ENCODE measurements around the gene ACYP2.

ACYP2 gene

DNA sequence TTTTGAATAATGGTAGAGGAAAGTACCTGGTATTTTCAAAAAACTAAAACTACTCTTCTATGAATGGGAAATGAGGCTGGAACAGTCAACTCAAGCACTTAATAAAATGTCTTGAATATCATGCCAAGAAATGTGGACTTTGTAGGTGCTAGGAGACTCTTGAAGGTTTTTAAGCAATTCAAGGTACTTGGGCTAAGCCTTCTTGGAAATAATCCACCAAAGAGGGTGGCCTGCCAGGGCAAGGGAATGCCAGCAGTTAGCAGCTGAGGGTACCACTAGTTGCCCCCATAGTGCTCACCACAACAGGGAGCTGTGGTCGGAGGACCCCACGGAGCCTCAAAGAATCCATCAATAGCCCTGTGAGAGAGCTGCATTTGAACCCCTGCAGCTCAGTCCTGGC is 14.6 kb upstream of the ACYP2 start:
- TF ChIP-seq, protein P1, sequence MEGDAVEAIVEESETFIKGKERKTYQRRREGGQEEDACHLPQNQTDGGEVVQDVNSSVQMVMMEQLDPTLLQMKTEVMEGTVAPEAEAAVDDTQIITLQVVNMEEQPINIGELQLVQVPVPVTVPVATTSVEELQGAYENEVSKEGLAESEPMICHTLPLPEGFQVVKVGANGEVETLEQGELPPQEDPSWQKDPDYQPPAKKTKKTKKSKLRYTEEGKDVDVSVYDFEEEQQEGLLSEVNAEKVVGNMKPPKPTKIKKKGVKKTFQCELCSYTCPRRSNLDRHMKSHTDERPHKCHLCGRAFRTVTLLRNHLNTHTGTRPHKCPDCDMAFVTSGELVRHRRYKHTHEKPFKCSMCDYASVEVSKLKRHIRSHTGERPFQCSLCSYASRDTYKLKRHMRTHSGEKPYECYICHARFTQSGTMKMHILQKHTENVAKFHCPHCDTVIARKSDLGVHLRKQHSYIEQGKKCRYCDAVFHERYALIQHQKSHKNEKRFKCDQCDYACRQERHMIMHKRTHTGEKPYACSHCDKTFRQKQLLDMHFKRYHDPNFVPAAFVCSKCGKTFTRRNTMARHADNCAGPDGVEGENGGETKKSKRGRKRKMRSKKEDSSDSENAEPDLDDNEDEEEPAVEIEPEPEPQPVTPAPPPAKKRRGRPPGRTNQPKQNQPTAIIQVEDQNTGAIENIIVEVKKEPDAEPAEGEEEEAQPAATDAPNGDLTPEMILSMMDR (IDR thresholded peaks at IDR 0.05; ENCODE audit: insufficient read depth, low read length, poor library complexity, severe bottlenecking) = no peak
- TF ChIP-seq EZH2phosphoT487 (conservative IDR thresholded peaks at IDR 0.05; ENCODE audit: low read length) = no peak
- Histone ChIP-seq H4K20me1 (ENCODE audit: low read depth, low read length) (no peaks in the 10 kb centered on the region), H3K4me3 (ENCODE audit: insufficient read depth, low read length, poor library complexity, severe bottlenecking) (peak overlapping the region; percentile 25), H3K9ac (ENCODE audit: low read length) (peak overlapping the region; percentile 59), H3K9me3 (ENCODE audit: insufficient read depth, low read length) (no peaks in the 10 kb centered on the region), H3K27ac (ENCODE audit: low read depth, low read length) (peak overlapping the region; percentile 99), H3K36me3 (ENCODE audit: low read length) (no peaks in the 10 kb centered on the region), H3K27me3 (ENCODE audit: low read length) (no peaks in the 10 kb centered on the region), H3K79me2 (ENCODE audit: insufficient read depth, low read length) (no peaks in the 10 kb centered on the region), H3F3A (ENCODE audit: insufficient read depth) (peaks cover 78% of the 10 kb centered on the region), H3K9me2 (replicated peaks; ENCODE audit: insufficient read depth, low read length) (no peaks in the 10 kb centered on the region), H2AFZ (ENCODE audit: low read depth, low read length, severe bottlenecking) (no peak overlapping the region), H3K4me2 (ENCODE audit: low read depth, low read length, poor library complexity, severe bottlenecking) (peak overlapping the region; percentile 99)

DNA sequence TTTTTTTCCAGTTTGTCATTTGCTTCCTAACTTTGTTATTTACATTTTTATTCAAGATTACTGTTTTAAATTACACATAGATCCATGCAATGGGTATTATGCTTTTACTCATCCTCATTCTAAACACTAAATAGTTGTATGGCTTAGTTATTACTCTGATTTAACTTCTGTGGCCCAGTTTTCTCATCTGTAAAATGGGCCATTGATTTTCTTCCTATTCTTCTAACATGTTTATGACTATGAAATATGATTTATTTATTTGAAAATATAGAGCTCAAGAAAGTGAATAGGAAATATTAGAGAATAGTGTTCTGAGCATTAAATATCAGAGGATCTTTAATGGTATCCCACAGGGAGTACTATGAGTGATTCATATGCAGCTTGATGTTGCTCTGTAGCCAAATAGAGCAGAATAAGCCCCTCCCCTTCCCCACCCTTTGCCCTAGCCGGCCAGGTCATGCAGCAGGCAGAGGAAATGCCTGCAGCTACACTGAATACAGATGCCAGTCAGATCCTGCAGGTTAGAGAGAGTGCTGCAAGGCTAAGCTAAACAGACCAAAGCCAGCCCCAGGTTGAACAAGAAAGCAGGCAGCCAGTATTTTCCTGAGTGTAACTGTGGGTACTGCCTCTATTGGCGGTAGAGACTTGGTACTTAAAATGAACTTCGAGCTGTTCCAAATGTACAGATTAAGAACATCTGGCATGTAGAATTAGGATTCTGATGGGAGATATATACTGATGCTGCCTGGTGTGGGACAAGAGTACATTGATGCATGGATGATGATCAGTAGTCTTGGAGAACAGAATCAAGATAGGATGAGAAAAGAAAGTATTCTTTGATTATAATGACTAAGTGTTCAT is 11.7 kb upstream of the ACYP2 start:
- H3K79me2 ChIP-seq (ENCODE audit: insufficient read depth, low read length) = no peaks in the 10 kb centered on the region
- peaks cover 58% of the 10 kb centered on the region for H3F3A ChIP-seq (ENCODE audit: insufficient read depth)
- H3K4me2 ChIP-seq (ENCODE audit: low read depth, low read length, poor library complexity, severe bottlenecking) = peak overlapping the region; percentile 99
- no peak overlapping the region for H2AFZ ChIP-seq (ENCODE audit: low read depth, low read length, severe bottlenecking)
- H4K20me1 ChIP-seq (ENCODE audit: low read depth, low read length) = no peaks in the 10 kb centered on the region
- no peaks in the 10 kb centered on the region for H3K27me3 ChIP-seq (ENCODE audit: low read length)
- H3K27ac ChIP-seq (ENCODE audit: low read depth, low read length) = peak overlapping the region; percentile 99
- no peaks in the 10 kb centered on the region for H3K9me3 ChIP-seq (ENCODE audit: insufficient read depth, low read length)
- TF ChIP-seq, protein P1 (IDR thresholded peaks at IDR 0.05; ENCODE audit: insufficient read depth, low read length, poor library complexity, severe bottlenecking) = no peak
- no peak for TF ChIP-seq EZH2phosphoT487 (conservative IDR thresholded peaks at IDR 0.05; ENCODE audit: low read length)
- no peaks in the 10 kb centered on the region for H3K9me2 ChIP-seq (replicated peaks; ENCODE audit: insufficient read depth, low read length)
- no peaks in the 10 kb centered on the region for H3K36me3 ChIP-seq (ENCODE audit: low read length)
- H3K9ac ChIP-seq (ENCODE audit: low read length) = peak overlapping the region; percentile 59
- H3K4me3 ChIP-seq (ENCODE audit: insufficient read depth, low read length, poor library complexity, severe bottlenecking) = peak overlapping the region; percentile 2

DNA sequence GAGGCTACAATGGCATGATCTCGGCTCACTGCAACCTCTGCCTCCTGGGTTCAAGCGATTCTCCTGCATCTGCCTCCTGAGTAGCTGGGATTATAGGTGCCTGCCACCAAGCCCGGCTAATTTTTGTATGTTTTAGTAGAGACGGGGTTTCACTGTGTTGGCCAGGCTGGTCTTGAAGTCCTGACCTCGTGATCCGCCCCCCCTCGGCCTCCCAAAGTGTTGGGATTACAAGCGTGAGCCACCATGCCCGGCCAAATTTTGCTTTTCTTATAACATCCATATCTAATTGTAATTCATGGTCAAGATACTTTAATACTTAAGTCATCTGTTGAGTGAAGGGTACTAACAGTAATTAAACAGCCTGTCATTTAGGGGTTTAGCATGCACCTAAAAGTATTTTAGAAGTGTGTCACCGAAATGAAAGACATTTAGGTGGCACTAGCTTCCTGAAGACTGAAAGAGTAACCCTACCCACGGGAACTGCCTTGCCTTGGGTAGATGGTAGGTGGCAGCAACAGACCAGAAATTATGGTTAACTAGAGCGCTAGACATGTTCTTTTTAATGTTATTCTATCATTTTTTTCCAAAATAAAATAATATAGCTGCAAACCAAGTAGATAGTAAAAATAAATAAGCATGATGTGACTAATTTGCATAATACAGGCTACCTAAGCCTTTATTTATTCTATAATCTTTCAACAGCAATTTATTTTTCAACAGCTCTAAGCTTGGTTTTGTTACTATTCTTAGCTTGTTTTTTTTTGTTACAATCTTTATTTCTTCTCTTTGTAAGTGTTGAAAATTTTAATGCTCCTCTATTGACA is 8.6 kb upstream of the ACYP2 start:
- H3K27ac ChIP-seq (ENCODE audit: low read depth, low read length) = peak overlapping the region; percentile 99
- no peaks in the 10 kb centered on the region for H3K9me3 ChIP-seq (ENCODE audit: insufficient read depth, low read length)
- H3K79me2 ChIP-seq (ENCODE audit: insufficient read depth, low read length) = no peaks in the 10 kb centered on the region
- H3K4me2 ChIP-seq (ENCODE audit: low read depth, low read length, poor library complexity, severe bottlenecking) = peak overlapping the region; percentile 99
- TF ChIP-seq, protein P1 (IDR thresholded peaks at IDR 0.05; ENCODE audit: insufficient read depth, low read length, poor library complexity, severe bottlenecking) = peak; percentile 68
- no peak for TF ChIP-seq EZH2phosphoT487 (conservative IDR thresholded peaks at IDR 0.05; ENCODE audit: low read length)
- H3K4me3 ChIP-seq (ENCODE audit: insufficient read depth, low read length, poor library complexity, severe bottlenecking) = peak overlapping the region; percentile 13
- no peaks in the 10 kb centered on the region for H3K9me2 ChIP-seq (replicated peaks; ENCODE audit: insufficient read depth, low read length)
- no peaks in the 10 kb centered on the region for H3K27me3 ChIP-seq (ENCODE audit: low read length)
- H3K9ac ChIP-seq (ENCODE audit: low read length) = peak overlapping the region; percentile 55
- H3K36me3 ChIP-seq (ENCODE audit: low read length) = no peaks in the 10 kb centered on the region
- H3F3A ChIP-seq (ENCODE audit: insufficient read depth) = peaks cover 31% of the 10 kb centered on the region
- peak overlapping the region; percentile 65 for H2AFZ ChIP-seq (ENCODE audit: low read depth, low read length, severe bottlenecking)
- H4K20me1 ChIP-seq (ENCODE audit: low read depth, low read length) = no peaks in the 10 kb centered on the region
